GM18909 (cell line): Measurements from ENCODE around the gene ACOT12.
"Not testable (repeated sequence)": the region's sequence is repeated elsewhere in the genome, so short reads cannot be mapped to it uniquely, and the experiment has no call there.

Experiments
- ATAC-seq: cut with Tn5 transposase; IDR thresholded peaks from one replicate; pipeline ENCODE4 v1.9.1; 2021; ENCODE audit warnings: mild to moderate bottlenecking; ENCODE audit not compliant: unreplicated experiment, poor library complexity

ACOT12 gene

GRCh38 chr5:81349161-81349560 is 44.8 kb downstream of the ACOT12 start:
- ATAC-seq = no peak

GRCh38 chr5:81345411-81346003 is 48.4 kb downstream of the ACOT12 start:
- ATAC-seq = no peak

- ATAC-seq = no peak
Measured at GRCh38 chr5:81344736-81345135, 49.2 kb downstream of the ACOT12 start.

GRCh38 chr5:81338213-81338612 is 55.7 kb downstream of the ACOT12 start:
- ATAC-seq = not testable (repeated sequence)

- no peak for ATAC-seq
Measured at GRCh38 chr5:81337803-81338202, 56.1 kb downstream of the ACOT12 start.

GRCh38 chr5:81336556-81336955 is 57.4 kb downstream of the ACOT12 start:
- no peak for ATAC-seq

GRCh38 chr5:81335946-81336345 is 58.0 kb downstream of the ACOT12 start:
- ATAC-seq = no peak

GRCh38 chr5:81334304-81335061 is 59.5 kb downstream of the ACOT12 start:
- no peak for ATAC-seq

GRCh38 chr5:81326554-81326953 is 67.4 kb downstream of the ACOT12 start:
- no peak for ATAC-seq

GRCh38 chr5:81317536-81317935 is 76.4 kb downstream of the ACOT12 start:
- no peak for ATAC-seq

- ATAC-seq = no peak
Measured at GRCh38 chr5:81316571-81316970, 77.4 kb downstream of the ACOT12 start.

GRCh38 chr5:81315830-81316229 is 78.1 kb downstream of the ACOT12 start:
- no peak for ATAC-seq

- ATAC-seq = no peak
Measured at GRCh38 chr5:81315336-81315735, 78.6 kb downstream of the ACOT12 start.

- ATAC-seq = no peak
Measured at GRCh38 chr5:81314581-81314980, 79.4 kb downstream of the ACOT12 start.

- ATAC-seq = no peak
Measured at GRCh38 chr5:81313686-81314085, 80.2 kb downstream of the ACOT12 start.

GRCh38 chr5:81313278-81313677 is 80.7 kb downstream of the ACOT12 start:
- no peak for ATAC-seq

- ATAC-seq = no peak
Measured at GRCh38 chr5:81310402-81311063, 83.4 kb downstream of the ACOT12 start.

GRCh38 chr5:81308836-81309235 is 85.1 kb downstream of the ACOT12 start:
- no peak for ATAC-seq

GRCh38 chr5:81305785-81306184 is 88.1 kb downstream of the ACOT12 start:
- no peak for ATAC-seq

- no peak for ATAC-seq
Measured at GRCh38 chr5:81303563-81303962, 90.4 kb downstream of the ACOT12 start.

- no peak for ATAC-seq
Measured at GRCh38 chr5:81302596-81302995, 91.3 kb downstream of the ACOT12 start.
